Stimulated activated CD8-positive, alpha-beta memory T cell treated with anti-CD3 and anti-CD28 coated beads, Interleukin-7, amount 100 ng/mL, for 24 hours (primary cell): ENCODE measurements around the gene SLC25A30.
"Not testable (repeated sequence)": the region's sequence is repeated elsewhere in the genome, so short reads cannot be mapped to it uniquely, and the experiment has no call there.

Experiments used
- DNase-seq: peaks from one replicate; pipeline ENCODE4 v3.0.0-alpha.2; 2020; ENCODE audit warnings: low read depth

Gene SLC25A30

DNA sequence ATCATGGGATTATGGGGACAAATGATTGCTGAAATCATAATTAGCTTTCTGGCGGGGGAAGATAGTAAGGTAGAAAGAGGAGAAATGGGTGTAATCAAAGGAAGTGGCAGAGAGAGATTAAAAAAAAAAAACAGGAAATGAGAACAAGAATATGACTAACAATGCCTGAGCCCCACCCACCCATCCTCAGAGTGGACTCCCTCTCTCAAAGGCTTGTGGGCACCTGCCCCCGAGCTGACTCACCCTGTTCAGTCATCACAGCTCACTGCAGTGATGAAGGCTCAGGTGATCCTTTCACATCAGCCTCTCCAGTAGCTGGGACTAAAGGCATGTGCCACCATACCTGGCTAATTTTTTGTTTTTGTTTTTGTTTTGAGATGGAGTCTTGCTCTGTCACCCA is 50.8 kb downstream of the SLC25A30 start:
- peak; percentile 77 for DNase-seq

DNA sequence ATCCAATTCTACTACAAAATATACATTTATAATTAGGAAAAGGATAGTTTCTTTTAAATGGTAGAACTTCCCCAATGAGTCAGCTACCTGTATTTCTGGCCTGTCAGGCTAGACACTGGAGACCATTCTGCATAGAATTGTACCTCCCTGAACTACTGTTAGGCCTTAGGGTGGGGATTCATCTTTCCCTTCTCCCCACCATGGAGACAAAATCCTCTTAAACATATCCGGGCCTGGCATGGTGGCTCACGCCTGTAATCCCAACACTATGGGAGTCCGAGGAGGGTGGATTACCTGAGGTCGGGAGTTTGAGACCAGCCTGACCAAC is 52.7 kb downstream of the SLC25A30 start:
- no peak for DNase-seq

DNA sequence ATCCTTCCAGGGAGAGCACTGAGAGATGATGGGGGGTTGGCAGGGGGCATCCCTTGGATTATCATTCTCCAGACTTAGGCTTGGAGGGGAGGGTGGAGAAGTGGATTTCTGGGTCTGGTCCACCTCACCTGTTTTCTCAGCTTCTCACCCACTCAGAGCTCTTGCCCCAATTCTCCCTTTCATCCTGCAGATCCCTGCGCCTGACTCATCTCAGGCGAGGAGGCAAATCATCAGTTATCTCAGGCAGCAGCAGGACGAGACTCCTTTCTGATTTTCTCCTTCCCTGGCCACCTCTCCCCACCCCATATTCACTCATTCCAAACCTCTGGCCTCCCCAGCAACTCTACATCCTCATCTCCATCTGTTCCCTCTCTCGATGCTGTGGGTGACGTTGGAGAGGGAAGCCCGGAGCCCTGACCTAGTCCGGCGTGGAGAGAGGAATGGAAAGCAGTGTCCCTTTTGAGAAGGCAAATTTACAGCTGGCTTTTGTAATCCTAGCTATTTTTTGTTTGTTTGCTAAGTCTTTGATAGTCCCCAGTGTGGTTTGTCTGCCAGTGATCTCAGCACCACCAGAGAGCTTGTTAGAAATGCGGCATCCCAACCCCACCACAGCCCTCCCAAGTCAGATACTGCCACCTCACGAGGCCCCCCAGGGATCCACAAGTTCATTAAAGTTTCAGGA is 53.2 kb downstream of the SLC25A30 start:
- DNase-seq = no peak

DNA sequence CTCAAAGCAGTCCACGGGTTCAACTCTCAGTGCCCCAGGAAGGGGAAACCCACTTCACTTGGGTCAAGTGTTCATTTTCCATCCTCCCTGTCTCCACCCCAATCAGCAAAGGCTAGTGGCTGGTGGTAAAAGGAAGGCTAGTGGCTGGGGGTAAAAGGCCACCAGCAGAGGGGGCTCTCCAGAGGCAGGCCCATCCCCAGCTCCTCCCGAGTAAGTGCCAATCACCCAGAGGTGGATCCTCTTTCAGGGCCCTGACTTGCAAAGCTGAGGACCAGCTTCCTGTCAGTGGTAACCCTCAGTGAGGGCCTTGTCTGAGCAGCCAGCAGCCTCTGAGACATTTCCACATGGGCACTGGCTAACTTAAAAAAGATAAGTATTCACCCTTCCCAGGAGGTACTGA is 55.2 kb downstream of the SLC25A30 start:
- DNase-seq = no peak

DNA sequence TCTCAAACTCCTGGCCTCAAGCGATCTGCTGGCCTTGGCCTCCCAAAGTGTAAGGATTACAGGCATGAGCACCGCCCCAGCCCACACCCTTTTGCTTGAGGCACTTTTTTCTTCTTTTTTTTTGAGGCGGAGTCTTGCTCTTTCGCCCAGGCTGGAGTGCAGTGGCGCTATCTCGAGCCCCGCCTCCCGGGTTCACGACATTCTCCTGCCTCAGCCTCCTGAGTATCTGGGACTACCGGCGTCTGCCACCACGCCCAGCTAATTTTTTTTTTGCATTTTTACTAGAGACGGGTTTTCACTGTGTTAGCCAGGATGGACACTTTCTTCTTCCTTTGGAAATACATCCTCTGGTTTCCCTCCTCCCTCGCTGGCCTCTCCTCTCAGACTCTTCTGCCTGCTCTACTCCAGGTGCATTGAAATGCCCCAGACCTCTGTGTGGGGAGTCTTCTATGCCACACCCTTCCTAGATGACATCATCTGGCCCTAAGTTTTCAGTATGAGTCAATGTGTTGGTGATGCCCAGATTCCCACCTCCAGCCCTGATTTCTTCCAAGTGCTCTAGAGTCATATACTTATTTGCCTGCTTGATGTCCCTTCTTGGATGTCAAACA is 56.5 kb downstream of the SLC25A30 start:
- DNase-seq = no peak

DNA sequence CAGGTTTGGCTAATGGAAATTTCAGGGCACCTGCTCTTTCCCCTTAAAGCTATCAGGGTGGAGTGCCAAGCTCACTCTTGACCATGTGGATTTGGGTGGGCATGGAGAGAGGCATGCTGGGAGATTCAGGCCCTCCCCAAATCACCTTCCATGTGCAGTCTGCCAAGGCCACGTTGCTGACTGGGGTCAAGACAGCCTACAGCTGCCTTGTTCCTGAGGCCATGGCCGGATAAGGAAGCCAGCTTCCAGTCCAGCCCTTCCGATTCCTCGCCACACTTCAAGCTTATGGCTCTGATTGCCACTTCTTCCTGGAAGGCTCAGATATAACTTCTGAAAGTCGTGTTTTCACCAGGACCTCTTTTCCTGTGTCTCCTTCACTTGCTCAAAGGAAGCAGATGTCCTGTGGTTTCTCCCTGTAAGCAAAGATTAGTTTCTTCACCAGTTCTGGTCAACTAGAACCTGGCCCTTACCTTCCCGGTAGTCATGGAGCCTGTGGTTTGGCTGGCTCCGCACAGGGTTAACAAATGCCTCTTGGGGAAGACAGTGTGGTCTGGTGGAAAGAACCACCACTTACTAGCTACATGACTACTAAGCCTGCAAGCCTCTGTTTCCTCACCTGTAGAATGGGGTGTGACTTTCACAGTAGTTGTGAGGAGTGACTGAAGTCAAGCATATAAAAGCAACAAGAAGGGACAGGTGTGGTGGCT is 61.1 kb downstream of the SLC25A30 start:
- no peak for DNase-seq

DNA sequence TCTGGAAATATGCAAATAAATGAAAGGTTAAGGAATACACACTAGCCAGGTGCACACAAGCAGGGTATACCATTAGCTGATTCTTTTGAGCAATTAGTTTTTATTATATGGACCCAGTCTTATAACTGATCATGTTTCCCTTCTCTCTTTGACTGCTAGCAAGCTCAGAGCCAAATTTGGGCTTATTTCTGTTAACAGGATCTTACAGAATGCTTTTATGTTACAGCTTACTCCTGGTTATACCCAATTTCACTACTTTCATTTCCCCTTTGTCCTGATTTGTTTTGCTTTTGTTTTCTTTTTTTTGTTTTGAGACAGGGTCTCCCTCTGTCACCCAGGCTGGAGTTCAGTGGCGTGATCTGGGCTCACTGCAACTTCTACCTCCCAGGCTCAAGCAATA is 64.3 kb downstream of the SLC25A30 start:
- DNase-seq = no peak

DNA sequence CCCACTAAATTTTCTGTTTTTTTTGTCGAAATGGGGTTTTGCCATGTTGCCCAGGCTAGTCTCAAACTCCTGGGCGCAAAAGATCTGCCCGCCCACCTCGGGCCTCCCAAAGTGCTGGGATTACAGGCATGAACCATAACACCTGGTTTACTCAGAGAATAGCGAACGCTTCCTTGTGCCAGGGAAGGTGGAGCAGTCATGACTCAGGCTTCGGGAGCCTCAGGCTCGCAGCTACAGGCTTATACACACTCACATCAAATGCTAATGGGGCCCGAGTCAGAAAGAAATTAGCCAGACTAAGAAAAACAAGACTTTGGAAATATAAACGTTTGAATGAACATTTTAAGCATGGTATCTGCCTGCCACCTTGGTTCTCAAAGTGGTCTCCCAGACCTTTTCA is 66.1 kb downstream of the SLC25A30 start:
- DNase-seq = no peak

DNA sequence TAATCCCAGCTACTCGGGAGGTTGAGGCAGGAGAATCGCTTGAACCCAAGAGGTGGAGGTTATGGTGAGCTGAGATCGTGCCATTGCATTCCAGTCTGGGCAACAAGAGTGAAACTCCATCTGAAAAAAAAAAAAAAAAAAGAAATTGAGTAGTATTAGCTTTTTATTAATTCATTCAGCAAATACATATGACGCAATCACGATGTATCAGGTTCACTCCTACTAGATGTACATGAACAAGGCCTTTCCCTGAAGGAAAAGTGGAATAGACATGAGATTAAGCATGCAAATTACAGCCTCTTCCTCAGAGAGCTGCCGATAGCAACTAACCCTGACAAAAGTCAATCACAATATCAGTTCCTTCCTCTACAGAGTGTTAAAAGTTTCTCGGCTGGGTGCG is 68.0 kb downstream of the SLC25A30 start:
- no peak for DNase-seq

DNA sequence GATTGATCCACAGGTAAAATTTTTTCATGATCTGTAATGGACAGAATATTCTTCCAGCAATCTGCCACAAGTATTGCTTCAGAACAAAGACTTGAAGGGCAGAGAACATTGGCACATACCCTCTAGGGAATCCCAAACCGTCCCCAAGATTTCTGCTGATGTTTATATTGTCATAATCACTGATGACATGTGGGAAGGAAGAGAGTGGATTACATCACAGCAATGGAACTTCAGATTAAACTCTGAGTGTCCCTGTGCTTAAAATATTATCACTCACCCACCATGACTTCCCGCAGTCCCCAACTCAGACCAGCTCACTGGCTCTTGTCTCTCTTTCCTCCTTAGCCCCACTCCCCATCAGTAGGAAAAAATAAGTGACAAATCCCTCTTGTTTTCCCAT is 68.7 kb downstream of the SLC25A30 start:
- no peak for DNase-seq

DNA sequence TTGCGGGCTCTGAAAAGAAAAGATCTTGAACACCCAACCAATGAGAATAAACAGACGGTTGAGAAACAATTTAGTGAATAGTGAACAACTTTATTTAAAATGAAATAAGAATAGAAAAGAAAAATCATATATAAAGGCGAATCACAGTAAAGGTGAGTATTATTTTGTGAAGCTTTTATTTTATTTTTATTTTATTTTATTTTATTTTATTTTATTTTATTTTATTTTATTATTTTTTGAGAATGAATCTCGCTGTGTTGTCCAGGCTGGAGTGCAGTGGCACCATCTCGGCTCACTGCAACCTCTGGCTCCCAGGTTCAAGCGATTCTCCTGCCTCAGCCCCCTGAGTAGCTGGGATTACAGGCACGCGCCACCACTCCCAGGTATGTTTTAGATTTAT is 74.1 kb downstream of the SLC25A30 start:
- not testable (repeated sequence) for DNase-seq
